ENCODE measurements around the gene ARF5.

ARF5 gene

DNA sequence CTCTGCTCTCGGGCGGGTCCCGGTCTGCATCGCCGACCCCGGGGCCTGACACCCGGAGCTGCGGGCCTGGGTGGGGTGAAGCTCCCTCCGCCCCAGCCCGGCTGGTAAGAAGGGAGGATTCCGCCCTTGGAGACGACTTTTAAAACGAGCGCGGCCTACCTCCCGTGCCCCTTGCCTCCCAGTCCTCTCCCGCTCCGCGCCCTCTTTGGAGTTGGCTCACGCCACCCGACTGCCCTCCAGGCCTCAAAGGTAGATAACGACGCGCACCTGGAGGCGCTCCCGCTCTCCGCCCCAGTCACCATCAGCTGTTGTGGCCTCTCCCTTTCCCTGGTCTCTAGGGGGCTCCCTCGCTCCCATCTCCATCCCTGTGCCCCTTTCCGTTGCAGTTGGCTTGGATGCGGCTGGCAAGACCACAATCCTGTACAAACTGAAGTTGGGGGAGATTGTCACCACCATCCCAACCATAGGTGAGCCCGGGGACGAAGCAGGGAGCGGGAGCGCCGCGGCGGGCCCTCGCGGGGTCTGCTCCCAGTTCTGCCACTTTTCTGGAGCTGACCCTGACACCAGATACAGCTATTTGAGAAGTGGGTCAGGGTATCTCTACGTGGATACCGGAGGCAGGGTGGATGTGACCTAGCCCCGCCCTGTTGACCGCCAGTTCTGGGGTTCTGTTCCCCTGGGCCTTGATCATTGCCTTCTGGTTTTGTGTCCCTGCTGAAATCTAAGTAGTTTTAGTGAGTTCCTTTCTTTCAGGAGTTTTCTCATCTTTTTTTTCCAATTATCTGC lies 679 bp downstream of the ARF5 start:
- WGBS: 5% methylated on average over 43 of the region's 43 CpGs
- peaks cover 27% of the 10 kb centered on the region for H3K36me3 ChIP-seq (ENCODE audit: insufficient read depth, low read length)
- peak overlapping the region; percentile 81 for H3K9ac ChIP-seq (ENCODE audit: low read depth, low read length)
- H3K27ac ChIP-seq (ENCODE audit: low read depth, low read length): peak overlapping the region; percentile 77
- H3K4me3 ChIP-seq (ENCODE audit: low read length): peak overlapping the region; percentile 73
- H3K27me3 ChIP-seq (ENCODE audit: insufficient read depth, low read length): peaks cover 25% of the 10 kb centered on the region
- peaks cover 10% of the 10 kb centered on the region; the same call in 1 of the 2 replicates for H3K4me1 ChIP-seq (ENCODE audit: insufficient read depth, low read length)
- H3K9me3 ChIP-seq (ENCODE audit: insufficient read depth, low read depth, low read length): no peaks in the 10 kb centered on the region; the same call in 1 of the 2 replicates

DNA sequence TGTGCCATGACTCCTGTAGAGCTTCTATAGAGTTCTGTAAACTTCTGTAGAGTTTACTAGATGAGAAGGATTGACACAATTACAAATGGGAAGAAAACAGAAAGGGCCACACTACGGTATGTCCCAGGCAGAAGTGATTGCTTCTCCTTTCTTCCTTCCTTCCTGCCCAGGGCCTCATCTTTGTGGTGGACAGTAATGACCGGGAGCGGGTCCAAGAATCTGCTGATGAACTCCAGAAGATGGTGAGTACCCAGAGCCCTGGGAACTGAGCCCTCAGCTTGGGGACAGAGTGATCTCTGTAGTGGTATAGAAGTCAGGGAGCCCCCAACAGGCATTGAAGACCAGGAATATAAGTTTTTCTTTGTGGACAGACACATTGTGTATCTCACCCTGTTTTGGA lies 1.7 kb downstream of the ARF5 start:
- no peaks in the 10 kb centered on the region; the same call in 1 of the 2 replicates for H3K9me3 ChIP-seq (ENCODE audit: insufficient read depth, low read depth, low read length)
- no peak overlapping the region for H3K27ac ChIP-seq (ENCODE audit: low read depth, low read length)
- H3K4me1 ChIP-seq (ENCODE audit: insufficient read depth, low read length): peaks cover 10% of the 10 kb centered on the region; the same call in 1 of the 2 replicates
- no peak overlapping the region for H3K4me3 ChIP-seq (ENCODE audit: low read length)
- peaks cover 25% of the 10 kb centered on the region for H3K27me3 ChIP-seq (ENCODE audit: insufficient read depth, low read length)
- no peak overlapping the region for H3K9ac ChIP-seq (ENCODE audit: low read depth, low read length)
- WGBS: 98% methylated on average over 3 of the region's 3 CpGs
- H3K36me3 ChIP-seq (ENCODE audit: insufficient read depth, low read length): peaks cover 24% of the 10 kb centered on the region

DNA sequence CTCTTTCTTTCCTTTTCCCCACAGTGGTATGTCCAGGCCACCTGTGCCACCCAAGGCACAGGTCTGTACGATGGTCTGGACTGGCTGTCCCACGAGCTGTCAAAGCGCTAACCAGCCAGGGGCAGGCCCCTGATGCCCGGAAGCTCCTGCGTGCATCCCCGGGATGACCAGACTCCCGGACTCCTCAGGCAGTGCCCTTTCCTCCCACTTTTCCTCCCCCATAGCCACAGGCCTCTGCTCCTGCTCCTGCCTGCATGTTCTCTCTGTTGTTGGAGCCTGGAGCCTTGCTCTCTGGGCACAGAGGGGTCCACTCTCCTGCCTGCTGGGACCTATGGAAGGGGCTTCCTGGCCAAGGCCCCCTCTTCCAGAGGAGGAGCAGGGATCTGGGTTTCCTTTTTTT lies 3.0 kb downstream of the ARF5 start:
- no peak overlapping the region for H3K4me3 ChIP-seq (ENCODE audit: low read length)
- peaks cover 19% of the 10 kb centered on the region for H3K27me3 ChIP-seq (ENCODE audit: insufficient read depth, low read length)
- peaks cover 24% of the 10 kb centered on the region for H3K36me3 ChIP-seq (ENCODE audit: insufficient read depth, low read length)
- no peak overlapping the region for H3K27ac ChIP-seq (ENCODE audit: low read depth, low read length)
- peaks cover 6% of the 10 kb centered on the region; the same call in 1 of the 2 replicates for H3K4me1 ChIP-seq (ENCODE audit: insufficient read depth, low read length)
- no peak overlapping the region for H3K9ac ChIP-seq (ENCODE audit: low read depth, low read length)
- WGBS: 97% methylated on average over 7 of the region's 7 CpGs
- no peaks in the 10 kb centered on the region; the same call in 1 of the 2 replicates for H3K9me3 ChIP-seq (ENCODE audit: insufficient read depth, low read depth, low read length)

DNA sequence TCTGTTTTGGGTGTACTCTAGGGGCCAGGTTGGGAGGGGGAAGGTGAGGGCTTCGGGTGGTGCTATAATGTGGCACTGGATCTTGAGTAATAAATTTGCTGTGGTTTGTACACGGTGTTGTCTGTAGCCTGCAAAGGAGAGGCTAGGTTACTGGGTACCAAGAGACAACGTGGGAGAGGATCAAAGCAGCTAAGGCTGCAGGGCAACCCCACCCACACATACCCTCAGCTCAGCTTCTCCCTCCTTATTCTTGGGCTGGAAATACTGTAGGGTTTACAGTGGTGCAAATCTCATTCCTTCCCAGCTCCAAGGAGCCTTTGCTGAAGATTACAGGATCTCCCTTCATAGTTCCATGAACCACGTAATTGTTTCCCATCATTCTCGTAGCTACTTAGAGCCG lies 3.4 kb downstream of the ARF5 start:
- Histone ChIP-seq H3K4me3 (ENCODE audit: low read length) (no peak overlapping the region), H3K4me1 (ENCODE audit: insufficient read depth, low read length) (peaks cover 6% of the 10 kb centered on the region; the same call in 1 of the 2 replicates), H3K9me3 (ENCODE audit: insufficient read depth, low read depth, low read length) (no peaks in the 10 kb centered on the region), H3K9ac (ENCODE audit: low read depth, low read length) (no peak overlapping the region), H3K27ac (ENCODE audit: low read depth, low read length) (no peak overlapping the region), H3K36me3 (ENCODE audit: insufficient read depth, low read length) (peaks cover 24% of the 10 kb centered on the region), H3K27me3 (ENCODE audit: insufficient read depth, low read length) (peaks cover 14% of the 10 kb centered on the region)
- 96% methylated on average over 6 of the region's 6 CpGs for WGBS

DNA sequence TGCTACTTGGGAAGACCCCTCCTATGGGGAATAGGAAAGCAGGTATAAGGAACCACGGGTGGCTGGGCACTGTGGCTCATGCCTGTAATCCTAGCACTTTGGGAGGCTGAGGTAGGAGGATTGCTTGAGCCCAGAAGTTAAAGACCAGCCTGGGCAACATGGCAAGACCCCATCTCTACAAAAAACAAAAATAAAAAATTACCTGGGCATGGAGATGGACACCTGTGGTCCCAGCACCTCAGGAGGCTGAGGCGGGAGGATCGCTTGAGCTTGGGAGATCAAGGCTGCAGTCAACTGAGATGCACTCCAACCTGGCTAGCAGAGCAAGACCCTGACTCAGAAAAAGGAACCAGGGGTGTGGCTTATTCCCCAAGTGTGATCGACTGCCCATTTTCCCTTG lies 4.3 kb downstream of the ARF5 start:
- H3K9me3 ChIP-seq (ENCODE audit: insufficient read depth, low read depth, low read length): no peaks in the 10 kb centered on the region
- peaks cover 6% of the 10 kb centered on the region; the same call in 1 of the 2 replicates for H3K4me1 ChIP-seq (ENCODE audit: insufficient read depth, low read length)
- H3K27ac ChIP-seq (ENCODE audit: low read depth, low read length): no peak overlapping the region
- 92% methylated on average over 4 of the region's 4 CpGs for WGBS
- H3K9ac ChIP-seq (ENCODE audit: low read depth, low read length): no peak overlapping the region
- no peak overlapping the region for H3K4me3 ChIP-seq (ENCODE audit: low read length)
- peaks cover 24% of the 10 kb centered on the region for H3K36me3 ChIP-seq (ENCODE audit: insufficient read depth, low read length)
- peaks cover 5% of the 10 kb centered on the region for H3K27me3 ChIP-seq (ENCODE audit: insufficient read depth, low read length)

DNA sequence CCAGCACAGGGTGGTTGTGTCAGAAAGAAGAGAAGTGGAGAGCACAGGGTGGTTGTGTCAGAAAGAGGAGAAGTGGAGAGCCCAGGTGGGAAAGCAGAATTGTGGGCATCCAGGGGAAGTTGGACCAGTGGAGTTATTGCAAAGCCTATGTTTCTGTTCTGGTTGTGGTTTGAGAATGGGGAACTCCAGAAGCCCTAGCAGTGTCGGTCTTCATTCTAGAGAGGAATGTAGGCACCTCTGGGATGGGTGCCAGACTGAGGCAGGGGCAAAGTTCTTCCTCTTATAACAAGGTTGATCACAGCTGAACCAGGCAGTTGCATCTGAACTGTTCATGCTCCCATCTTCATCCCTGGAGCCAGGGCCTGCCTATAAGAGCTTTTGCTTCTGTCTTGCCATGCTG lies 6.3 kb downstream of the ARF5 start:
- no peaks in the 10 kb centered on the region for H3K27me3 ChIP-seq (ENCODE audit: insufficient read depth, low read length)
- no peak overlapping the region for H3K4me3 ChIP-seq (ENCODE audit: low read length)
- no peaks in the 10 kb centered on the region for H3K4me1 ChIP-seq (ENCODE audit: insufficient read depth, low read length)
- no peak overlapping the region for H3K9ac ChIP-seq (ENCODE audit: low read depth, low read length)
- no peaks in the 10 kb centered on the region for H3K9me3 ChIP-seq (ENCODE audit: insufficient read depth, low read depth, low read length)
- H3K36me3 ChIP-seq (ENCODE audit: insufficient read depth, low read length): peaks cover 23% of the 10 kb centered on the region
- WGBS: 85% methylated on average over 1 of the region's 1 CpG
- no peak overlapping the region for H3K27ac ChIP-seq (ENCODE audit: low read depth, low read length)

DNA sequence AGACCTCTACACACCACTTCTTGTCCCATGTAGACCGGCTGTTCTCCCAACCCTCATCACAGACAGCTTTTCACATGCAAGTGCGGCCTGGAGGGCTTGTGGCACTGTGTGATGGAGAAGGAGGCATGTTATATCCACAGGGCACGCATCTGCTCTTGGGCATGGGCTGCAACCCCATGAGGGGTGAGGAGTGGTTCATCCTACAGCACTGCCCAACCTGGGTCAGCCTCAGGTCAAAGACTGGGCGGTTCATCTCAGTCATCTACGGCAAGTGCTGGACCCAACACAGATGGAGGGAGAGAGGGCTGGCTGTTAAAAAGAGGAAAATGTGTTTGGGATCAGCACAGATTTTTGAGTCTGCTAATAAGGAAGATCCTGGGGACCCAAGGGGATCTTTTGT lies 7.5 kb downstream of the ARF5 start:
- Histone ChIP-seq H3K9me3 (ENCODE audit: insufficient read depth, low read depth, low read length) (no peaks in the 10 kb centered on the region), H3K4me1 (ENCODE audit: insufficient read depth, low read length) (no peaks in the 10 kb centered on the region; the same call in 1 of the 2 replicates), H3K9ac (ENCODE audit: low read depth, low read length) (no peak overlapping the region), H3K36me3 (ENCODE audit: insufficient read depth, low read length) (peaks cover 12% of the 10 kb centered on the region), H3K4me3 (ENCODE audit: low read length) (no peak overlapping the region), H3K27ac (ENCODE audit: low read depth, low read length) (no peak overlapping the region), H3K27me3 (ENCODE audit: insufficient read depth, low read length) (no peaks in the 10 kb centered on the region)
- WGBS: 95% methylated on average over 5 of the region's 5 CpGs

DNA sequence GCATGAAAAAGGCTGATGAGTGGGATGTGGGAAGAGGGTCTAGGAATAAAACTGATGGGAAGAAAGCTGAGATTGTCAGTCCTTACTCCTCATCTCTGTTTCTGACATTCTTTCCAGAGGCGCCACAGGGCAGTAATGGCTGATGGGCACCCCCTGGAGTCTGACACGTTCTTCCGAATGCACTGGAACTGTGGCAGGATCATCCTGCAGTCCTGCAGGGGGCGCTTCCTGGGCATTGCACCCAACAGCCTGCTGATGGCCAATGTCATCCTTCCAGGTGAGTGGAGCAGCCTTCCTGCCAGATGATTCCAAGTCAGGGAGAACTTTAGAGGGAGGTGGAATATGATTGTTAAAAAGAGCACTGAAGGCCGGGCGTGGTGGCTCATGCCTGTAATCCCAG lies 10.1 kb downstream of the ARF5 start:
- Histone ChIP-seq H3K36me3 (ENCODE audit: insufficient read depth, low read length) (no peaks in the 10 kb centered on the region), H3K27ac (ENCODE audit: low read depth, low read length) (no peak overlapping the region), H3K9ac (ENCODE audit: low read depth, low read length) (no peak overlapping the region), H3K9me3 (ENCODE audit: insufficient read depth, low read depth, low read length) (no peaks in the 10 kb centered on the region), H3K4me1 (ENCODE audit: insufficient read depth, low read length) (peaks cover 7% of the 10 kb centered on the region; the same call in 1 of the 2 replicates), H3K4me3 (ENCODE audit: low read length) (no peak overlapping the region), H3K27me3 (ENCODE audit: insufficient read depth, low read length) (no peaks in the 10 kb centered on the region)
- 37% methylated on average over 6 of the region's 6 CpGs for WGBS

DNA sequence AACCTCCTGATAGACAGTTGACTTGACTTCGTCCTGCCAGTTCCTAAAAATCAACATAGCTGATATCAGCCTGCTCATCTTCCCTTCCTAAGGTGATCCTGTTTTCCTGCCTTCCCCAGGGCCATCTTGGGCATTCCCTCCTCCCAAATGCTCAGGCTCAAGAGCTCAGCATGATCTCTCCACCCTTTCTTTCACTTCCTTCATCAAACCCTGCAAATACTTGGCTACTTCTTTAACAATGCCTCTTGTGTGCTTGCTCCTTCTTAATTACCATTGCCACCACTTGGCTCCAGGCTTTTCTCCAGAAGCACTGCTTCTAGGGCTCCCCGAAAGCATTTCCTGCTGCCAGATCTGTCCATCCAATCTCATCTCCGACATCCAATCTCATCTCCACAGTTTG lies 12.7 kb downstream of the ARF5 start:
- WGBS: 78% methylated on average over 3 of the region's 3 CpGs
- Histone ChIP-seq H3K4me1 (ENCODE audit: insufficient read depth, low read length) (peaks cover 7% of the 10 kb centered on the region; the same call in 1 of the 2 replicates), H3K36me3 (ENCODE audit: insufficient read depth, low read length) (no peaks in the 10 kb centered on the region), H3K4me3 (ENCODE audit: low read length) (no peak overlapping the region), H3K27ac (ENCODE audit: low read depth, low read length) (no peak overlapping the region), H3K27me3 (ENCODE audit: insufficient read depth, low read length) (no peaks in the 10 kb centered on the region), H3K9ac (ENCODE audit: low read depth, low read length) (no peak overlapping the region), H3K9me3 (ENCODE audit: insufficient read depth, low read depth, low read length) (no peaks in the 10 kb centered on the region)

DNA sequence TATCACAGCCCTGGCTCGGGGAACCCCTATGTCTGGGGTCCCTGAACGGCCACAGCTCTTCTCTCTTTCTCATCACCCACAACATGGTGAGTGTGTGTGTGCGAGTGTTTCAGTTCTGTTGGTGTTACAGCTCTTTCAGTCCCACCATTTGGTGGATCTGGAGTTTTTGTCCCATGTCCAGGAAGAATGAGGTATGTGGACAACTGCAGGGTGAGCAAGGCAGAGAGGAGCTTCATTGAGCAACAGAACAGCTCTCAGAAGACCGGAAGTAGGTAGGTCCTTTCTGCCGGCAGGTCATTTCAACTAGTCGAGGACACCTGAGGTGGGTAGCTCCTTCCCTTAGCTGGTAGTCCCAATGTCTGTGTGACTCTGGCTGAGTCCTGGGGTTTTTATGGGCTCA lies 20.2 kb downstream of the ARF5 start:
- H3K4me3 ChIP-seq (ENCODE audit: low read length): no peak overlapping the region
- no peaks in the 10 kb centered on the region for H3K27me3 ChIP-seq (ENCODE audit: insufficient read depth, low read length)
- H3K4me1 ChIP-seq (ENCODE audit: insufficient read depth, low read length): no peaks in the 10 kb centered on the region
- H3K27ac ChIP-seq (ENCODE audit: low read depth, low read length): no peak overlapping the region
- WGBS: 96% methylated on average over 4 of the region's 6 CpGs
- no peak overlapping the region for H3K9ac ChIP-seq (ENCODE audit: low read depth, low read length)
- H3K36me3 ChIP-seq (ENCODE audit: insufficient read depth, low read length): no peaks in the 10 kb centered on the region
- peaks cover 11% of the 10 kb centered on the region; the same call in 1 of the 2 replicates for H3K9me3 ChIP-seq (ENCODE audit: insufficient read depth, low read depth, low read length)

DNA sequence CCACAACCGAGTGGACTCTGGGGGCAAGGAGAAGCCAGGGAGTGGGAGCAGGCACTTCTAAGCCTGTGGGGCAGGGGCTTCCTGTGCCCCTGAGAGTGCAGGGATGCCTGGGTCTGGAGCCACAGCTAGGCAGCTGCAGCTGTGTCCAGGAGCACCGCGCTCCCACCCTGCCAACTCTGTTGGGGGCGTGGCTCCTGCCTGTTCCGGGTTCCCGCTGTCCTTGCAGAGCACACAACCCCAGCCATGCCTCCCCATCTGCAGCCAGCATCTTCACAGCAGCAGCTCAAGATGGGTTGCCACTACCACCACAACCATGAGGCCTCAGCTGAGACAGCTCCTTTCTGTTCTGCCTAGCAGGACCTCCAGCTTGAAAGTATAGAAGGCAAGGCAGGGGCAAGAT lies 21.1 kb downstream of the ARF5 start:
- WGBS: 94% methylated on average over 6 of the region's 6 CpGs

More for the DNA sequence above, 21.1 kb downstream of the ARF5 start:
- H3K9me3 ChIP-seq (ENCODE audit: insufficient read depth, low read depth, low read length): peaks cover 11% of the 10 kb centered on the region; the same call in 1 of the 2 replicates
- H3K4me3 ChIP-seq (ENCODE audit: low read length): no peak overlapping the region
- no peaks in the 10 kb centered on the region for H3K4me1 ChIP-seq (ENCODE audit: insufficient read depth, low read length)
- H3K9ac ChIP-seq (ENCODE audit: low read depth, low read length): no peak overlapping the region
- H3K27me3 ChIP-seq (ENCODE audit: insufficient read depth, low read length): no peaks in the 10 kb centered on the region; the same call in 1 of the 2 replicates
- H3K36me3 ChIP-seq (ENCODE audit: insufficient read depth, low read length): no peaks in the 10 kb centered on the region
- H3K27ac ChIP-seq (ENCODE audit: low read depth, low read length): no peak overlapping the region

Measured in HUES64 (cell line).